ENCODE measurements around the gene GRAMD1A.
"Not testable (repeated sequence)": the region's sequence is repeated elsewhere in the genome, so short reads cannot be mapped to it uniquely, and the experiment has no call there.

The GRAMD1A gene

DNA sequence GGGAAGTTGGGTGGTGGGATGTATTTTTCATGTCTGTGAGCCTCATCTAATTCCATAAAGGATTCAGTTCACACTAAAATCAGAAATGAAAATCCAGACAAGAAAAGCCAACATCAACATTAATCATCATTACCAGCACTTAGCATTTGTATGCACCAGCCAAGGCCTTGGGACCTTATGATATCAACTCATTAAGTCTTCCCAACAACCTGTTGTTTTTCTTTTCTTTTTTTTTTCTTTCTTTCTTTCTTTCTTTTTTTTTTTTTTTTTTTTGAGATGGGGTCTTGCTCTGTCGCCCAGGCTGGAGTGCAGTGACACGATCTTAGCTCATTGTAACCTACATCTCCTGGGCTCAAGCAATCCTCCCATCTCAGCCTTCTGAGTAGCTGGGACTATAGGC, 50.5 kb downstream of the GRAMD1A start:
- TF ChIP-seq, protein P1, sequence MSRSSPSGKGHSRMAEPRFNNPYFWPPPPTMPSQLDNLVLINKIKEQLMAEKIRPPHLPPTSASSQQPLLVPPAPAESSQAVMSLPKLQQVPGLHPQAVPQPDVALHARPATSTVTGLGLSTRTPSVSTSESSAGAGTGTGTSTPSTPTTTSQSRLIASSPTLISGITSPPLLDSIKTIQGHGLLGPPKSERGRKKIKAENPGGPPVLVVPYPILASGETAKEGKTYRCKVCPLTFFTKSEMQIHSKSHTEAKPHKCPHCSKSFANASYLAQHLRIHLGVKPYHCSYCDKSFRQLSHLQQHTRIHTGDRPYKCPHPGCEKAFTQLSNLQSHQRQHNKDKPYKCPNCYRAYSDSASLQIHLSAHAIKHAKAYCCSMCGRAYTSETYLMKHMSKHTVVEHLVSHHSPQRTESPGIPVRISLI (tag by site-specific recombination; IDR thresholded peaks at IDR 0.05): 0 out of 2 replicates have a peak, but pooled peaks have one; percentile 23
- TF ChIP-seq SCRT2 (tag by site-specific recombination; IDR thresholded peaks at IDR 0.05) (peak; percentile 54), ZBTB17 (tag by site-specific recombination; IDR thresholded peaks at IDR 0.05) (0 out of 2 replicates have a peak, but pooled peaks have one; percentile 14), SCRT1 (tag by site-specific recombination; IDR thresholded peaks at IDR 0.05; ENCODE audit: borderline replicate concordance) (peak; percentile 52; the same call in 1 of the 2 replicates)
- POLR2A ChIA-PET: interaction anchor here (1.7 kb wide), 1 partner anchor 74 kb away, joined by 5 read pairs; no protein-coding TSS in a partner anchor
- H3K36me3 ChIP-seq (ENCODE audit: control insufficient read depth in 2 of 2, insufficient read depth in 1 of 2, low read length in 2 of 2); H3K9me3 ChIP-seq (ENCODE audit: control insufficient read depth, insufficient read depth, low read depth, low read length); H3K4me3 ChIP-seq (ENCODE audit: low read depth, low read length); H3K27ac ChIP-seq (ENCODE audit: extremely low read depth, low read depth, low read length): not testable (repeated sequence)
- H3K4me1 ChIP-seq (ENCODE audit: control insufficient read depth, insufficient read depth, low read length): peaks cover 11% of the 10 kb centered on the region; the same call in 1 of the 2 replicates
- CTCF ChIA-PET: interaction anchor here (0.6 to 9.6 kb wide), 9 partner anchors 13 to 480 kb away, joined by 3 to 101 read pairs (median 5); partner anchors contain the start of genes FXYD1 and LGI4

DNA sequence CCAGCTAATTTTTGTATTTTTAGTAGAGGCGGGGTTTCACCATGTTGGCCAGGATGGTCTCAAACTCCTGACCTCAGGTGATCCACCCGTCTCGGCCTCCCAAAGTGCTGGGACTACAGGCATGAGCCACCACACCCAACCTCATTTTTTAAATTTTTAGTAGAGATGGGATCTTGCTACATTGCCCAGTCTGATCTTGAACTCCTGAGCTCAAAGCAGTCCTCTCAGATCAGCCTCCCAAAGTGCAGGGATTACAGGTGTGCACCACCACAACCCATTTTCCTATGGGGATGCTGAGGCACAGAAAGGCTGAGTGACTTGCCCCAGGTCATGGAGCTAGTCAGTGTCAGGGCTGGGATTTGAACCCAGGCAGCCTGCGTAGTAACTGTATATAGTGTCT, 51.1 kb downstream of the GRAMD1A start:
- ChIA-PET POLR2A (interaction anchor here (1.7 kb wide), 1 partner anchor 73 kb away, joined by 5 read pairs; no protein-coding TSS in a partner anchor), CTCF (interaction anchor here (0.6 to 9.6 kb wide), 7 partner anchors 6 to 85 kb away, joined by 3 to 193 read pairs (median 5); partner anchors contain the start of gene HPN)
- peaks cover 13% of the 10 kb centered on the region; the same call in 1 of the 2 replicates for H3K4me1 ChIP-seq (ENCODE audit: control insufficient read depth, insufficient read depth, low read length)
- not testable (repeated sequence) for H3K9me3 ChIP-seq (ENCODE audit: control insufficient read depth, insufficient read depth, low read depth, low read length); H3K36me3 ChIP-seq (ENCODE audit: control insufficient read depth in 2 of 2, insufficient read depth in 1 of 2, low read length in 2 of 2); H3K27ac ChIP-seq (ENCODE audit: extremely low read depth, low read depth, low read length); H3K4me3 ChIP-seq (ENCODE audit: low read depth, low read length)
- 0 out of 2 replicates have a peak, but pooled peaks have one; percentile 57 for TF ChIP-seq ZNF280D (tag by site-specific recombination; IDR thresholded peaks at IDR 0.05)
- TF ChIP-seq ZNF121 (tag by site-specific recombination; IDR thresholded peaks at IDR 0.05): peak; percentile 98

- H3K9me3 ChIP-seq (ENCODE audit: control insufficient read depth, insufficient read depth, low read depth, low read length): no peaks in the 10 kb centered on the region; the same call in 1 of the 2 replicates
- H3K27ac ChIP-seq (ENCODE audit: extremely low read depth, low read depth, low read length): no peak overlapping the region
- ChIA-PET CTCF (interaction anchor here (1.0 to 9.6 kb wide), 5 partner anchors 7 to 84 kb away, joined by 3 to 193 read pairs (median 7); partner anchors contain the start of genes HPN and LGI4), POLR2A (interaction anchor here (1.7 kb wide), 1 partner anchor 73 kb away, joined by 5 read pairs; no protein-coding TSS in a partner anchor)
- TF ChIP-seq ZNF133 (tag by site-specific recombination; IDR thresholded peaks at IDR 0.05) (no peak), ZNF843 (tag by site-specific recombination; IDR thresholded peaks at IDR 0.05) (no peak), ZNF24 (tag by site-specific recombination; IDR thresholded peaks at IDR 0.05) (no peak), SETDB1 (IDR thresholded peaks at IDR 0.05; ENCODE audit: insufficient read length, low read length) (no peak)
- TF ChIP-seq, protein P2, sequence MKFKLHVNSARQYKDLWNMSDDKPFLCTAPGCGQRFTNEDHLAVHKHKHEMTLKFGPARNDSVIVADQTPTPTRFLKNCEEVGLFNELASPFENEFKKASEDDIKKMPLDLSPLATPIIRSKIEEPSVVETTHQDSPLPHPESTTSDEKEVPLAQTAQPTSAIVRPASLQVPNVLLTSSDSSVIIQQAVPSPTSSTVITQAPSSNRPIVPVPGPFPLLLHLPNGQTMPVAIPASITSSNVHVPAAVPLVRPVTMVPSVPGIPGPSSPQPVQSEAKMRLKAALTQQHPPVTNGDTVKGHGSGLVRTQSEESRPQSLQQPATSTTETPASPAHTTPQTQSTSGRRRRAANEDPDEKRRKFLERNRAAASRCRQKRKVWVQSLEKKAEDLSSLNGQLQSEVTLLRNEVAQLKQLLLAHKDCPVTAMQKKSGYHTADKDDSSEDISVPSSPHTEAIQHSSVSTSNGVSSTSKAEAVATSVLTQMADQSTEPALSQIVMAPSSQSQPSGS (tag by site-specific recombination; IDR thresholded peaks at IDR 0.05; ENCODE audit: low read depth): no peak
- no peaks in the 10 kb centered on the region for H3K36me3 ChIP-seq (ENCODE audit: control insufficient read depth in 2 of 2, insufficient read depth in 1 of 2, low read length in 2 of 2)
- H3K4me3 ChIP-seq (ENCODE audit: low read depth, low read length): no peak overlapping the region
- peaks cover 13% of the 10 kb centered on the region; the same call in 1 of the 2 replicates for H3K4me1 ChIP-seq (ENCODE audit: control insufficient read depth, insufficient read depth, low read length)
Measured at GRCh38 chr19:35051796-35052195, 51.7 kb downstream of the GRAMD1A start.
